EH (cell line): ENCODE measurements around the gene TMEM203.
"Not testable (repeated sequence)": the region's sequence is repeated elsewhere in the genome, so short reads cannot be mapped to it uniquely, and the experiment has no call there.

Experiments used
- DNase-seq: peaks from one replicate; pipeline ENCODE4 v3.0.0-alpha.2; 2015; ENCODE audit warnings: low read depth

The TMEM203 gene

GRCh38 chr9:137241490-137242268 is 36.2 kb upstream of the TMEM203 start:
- DNase-seq, result peak; percentile 66

- DNase-seq, result peak; percentile 100
These were observed 35.5 kb upstream of the TMEM203 start, which contains the start of gene TUBB4B for GRCh38 chr9:137240841-137241489. TUBB4B (plus strand) TSS chr9:137241287; CDS start chr9:137241361, 74 bp downstream.

DNA sequence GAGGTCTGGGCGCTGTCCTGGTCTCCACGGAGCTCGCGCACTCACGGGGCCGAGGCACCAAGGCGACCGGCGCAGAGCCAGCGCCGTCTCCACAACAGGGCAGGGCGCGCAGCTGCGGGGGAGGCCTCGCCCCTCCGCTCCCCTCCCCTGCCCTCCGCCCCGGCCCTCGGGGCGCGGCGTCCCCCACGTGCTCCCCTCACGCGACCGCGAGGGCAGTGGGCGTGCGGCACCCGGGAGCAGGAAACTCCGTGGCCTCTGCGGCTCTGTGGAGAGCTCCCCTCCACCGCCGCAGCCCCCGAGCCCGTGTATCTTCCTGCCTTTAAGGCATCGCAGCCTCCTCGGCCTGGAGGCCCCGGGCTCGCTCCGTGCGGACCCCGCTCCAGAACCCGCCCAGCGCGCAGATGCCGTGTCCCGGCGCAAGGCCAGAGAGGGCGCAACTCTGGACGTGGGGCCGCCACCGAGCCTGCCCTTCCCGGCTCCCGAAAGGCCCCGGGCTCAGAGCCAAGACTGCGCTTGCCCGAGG is 34.9 kb upstream of the TMEM203 start:
- DNase-seq, result peak; percentile 75

- not testable (repeated sequence) for DNase-seq
These were observed 34.2 kb upstream of the TMEM203 start for GRCh38 chr9:137239541-137240200.

DNA sequence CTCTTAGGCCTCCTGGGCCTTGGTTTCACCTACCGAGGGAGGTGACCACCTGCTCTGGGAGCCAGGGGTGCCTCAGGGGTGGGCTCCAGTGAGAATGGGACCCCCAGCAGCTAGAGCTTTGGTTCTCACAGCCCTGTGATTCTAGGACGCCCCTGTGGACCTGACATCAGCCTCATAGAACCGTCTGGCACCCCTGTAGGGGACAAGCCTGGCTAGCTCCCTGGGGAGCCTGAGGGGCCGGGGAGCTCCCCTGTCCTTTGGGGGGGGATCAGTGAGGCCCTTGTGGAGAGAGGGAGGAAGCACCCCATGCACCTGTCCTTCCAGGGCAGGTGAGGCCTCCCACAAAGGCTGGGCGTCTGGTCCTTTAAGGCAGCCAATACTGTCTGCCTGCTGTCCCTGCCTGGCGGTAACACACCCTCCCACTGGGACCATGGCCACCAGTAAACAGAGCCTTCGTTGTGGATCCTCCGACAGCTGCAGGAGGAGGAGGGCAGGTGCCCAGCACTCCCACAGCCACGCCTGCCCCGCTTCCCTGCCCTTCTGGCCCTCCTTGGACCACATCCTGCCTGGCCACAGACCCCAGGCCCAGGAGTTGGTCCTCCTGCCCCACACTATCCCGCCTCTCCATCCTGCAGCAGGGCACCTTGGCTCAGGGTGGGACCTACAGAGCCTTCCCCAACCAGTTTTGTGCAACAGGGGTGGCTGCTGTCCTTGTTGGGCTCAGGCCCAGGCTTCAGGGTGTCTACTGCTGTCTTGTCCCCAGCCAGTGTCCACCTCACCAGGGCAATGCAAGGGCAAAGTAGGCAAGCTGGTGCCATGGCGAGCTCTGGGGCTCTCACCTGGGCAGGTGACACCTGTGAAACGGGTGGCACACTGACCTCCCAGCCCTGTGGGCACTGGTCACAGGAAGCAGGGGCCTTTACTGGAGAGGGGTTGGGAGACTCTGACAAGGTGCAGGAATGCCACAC is 32.6 kb upstream of the TMEM203 start:
- DNase-seq, result no peak

- DNase-seq, result no peak
These were observed 31.5 kb upstream of the TMEM203 start for GRCh38 chr9:137236936-137237421.

DNA sequence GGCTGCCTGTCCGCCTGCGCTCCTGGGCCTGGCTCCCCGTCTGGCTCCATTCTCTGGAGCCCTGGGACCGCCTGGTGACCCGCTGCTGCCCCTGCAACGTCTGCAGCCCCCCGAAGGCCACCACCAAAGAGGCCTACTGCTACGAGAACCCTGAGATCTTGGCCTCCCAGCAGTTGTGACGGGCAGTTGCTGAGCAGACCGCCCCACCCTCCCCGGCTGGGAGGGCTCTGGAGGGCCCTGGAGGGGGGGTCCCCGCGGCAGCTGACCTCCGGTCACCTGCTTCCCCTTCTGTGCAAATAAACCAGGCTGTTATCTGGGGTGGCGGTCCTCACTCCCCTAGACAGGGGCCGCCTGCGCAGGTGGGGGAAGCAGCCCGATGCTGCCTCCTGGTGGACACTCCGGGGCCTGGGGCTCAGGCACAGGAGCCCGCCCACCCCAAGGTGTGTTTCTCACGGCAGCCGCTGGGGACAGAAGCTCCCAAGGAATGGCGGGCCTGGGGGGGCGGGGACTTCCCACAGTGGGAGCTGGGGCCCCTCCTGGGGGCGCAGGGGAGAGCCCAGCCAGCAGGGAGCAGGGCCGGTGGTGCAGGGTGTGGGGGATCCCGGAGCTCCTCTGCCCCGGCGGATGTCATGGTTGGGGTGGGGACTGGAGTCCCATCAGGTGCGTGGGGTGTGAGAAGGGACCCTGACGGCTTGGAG is 30.9 kb upstream of the TMEM203 start:
- DNase-seq, result peak; percentile 77

- DNase-seq, result no peak
These were observed 30.2 kb upstream of the TMEM203 start for GRCh38 chr9:137235424-137236237.

DNA sequence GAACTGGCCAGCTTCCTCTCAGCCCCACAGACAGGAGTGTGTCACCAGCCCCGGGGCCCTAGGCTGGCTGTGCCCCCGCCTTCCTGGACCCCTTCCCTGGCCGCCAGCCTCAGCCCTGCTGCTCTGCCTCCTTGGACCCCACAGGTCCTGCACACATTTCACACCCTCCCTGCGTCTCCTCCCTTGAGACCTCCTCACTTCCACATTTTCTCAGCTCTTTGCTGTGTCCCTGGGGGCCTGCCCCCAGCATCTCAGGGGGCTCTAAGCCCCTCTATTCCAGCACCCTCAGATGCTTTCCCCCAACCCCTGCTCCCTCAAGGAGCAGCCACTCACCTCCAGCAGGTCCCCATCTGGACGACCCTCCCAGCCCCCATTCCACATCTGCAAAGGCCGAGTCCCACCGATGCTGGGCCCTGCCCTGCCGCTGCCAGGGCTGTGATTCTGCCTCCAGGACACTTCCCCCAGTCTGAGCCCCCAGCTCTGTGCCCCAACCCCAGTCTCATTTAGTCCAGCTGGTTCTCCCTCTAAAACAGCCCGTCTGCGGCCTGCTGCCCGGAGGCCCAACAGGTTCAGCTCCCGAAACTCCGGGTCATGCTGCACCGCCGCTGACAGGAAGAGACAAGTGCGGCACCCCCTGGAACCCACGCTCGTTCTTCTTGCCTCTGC is 29.4 kb upstream of the TMEM203 start:
- DNase-seq, result no peak

DNA sequence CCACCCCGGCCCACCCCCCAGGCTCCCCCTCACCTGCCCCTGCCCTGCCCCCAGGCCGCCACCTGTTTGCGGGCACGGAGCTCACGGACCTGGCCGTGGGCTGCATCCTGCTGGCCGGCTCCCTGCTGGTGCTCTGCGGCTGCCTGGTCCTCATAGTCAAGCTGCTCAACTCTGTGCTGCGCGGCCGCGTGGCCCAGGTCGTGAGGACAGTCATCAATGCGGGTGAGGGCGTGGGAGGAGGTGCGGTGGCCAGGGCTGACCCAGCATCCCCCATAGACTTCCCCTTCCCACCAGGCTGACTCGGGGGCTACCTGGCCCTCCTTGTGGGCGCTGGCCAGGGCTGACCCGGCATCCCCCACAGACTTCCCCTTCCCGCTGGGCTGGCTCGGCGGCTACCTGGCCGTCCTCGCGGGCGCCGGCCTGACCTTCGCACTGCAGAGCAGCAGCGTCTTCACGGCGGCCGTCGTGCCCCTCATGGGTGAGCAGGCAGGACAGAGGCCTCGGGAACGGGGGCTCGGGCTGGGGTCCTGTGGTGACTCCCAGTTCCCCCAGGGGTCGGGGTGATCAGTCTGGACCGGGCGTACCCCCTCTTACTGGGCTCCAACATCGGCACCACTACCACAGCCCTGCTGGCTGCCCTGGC is 28.7 kb upstream of the TMEM203 start:
- no peak for DNase-seq

DNA sequence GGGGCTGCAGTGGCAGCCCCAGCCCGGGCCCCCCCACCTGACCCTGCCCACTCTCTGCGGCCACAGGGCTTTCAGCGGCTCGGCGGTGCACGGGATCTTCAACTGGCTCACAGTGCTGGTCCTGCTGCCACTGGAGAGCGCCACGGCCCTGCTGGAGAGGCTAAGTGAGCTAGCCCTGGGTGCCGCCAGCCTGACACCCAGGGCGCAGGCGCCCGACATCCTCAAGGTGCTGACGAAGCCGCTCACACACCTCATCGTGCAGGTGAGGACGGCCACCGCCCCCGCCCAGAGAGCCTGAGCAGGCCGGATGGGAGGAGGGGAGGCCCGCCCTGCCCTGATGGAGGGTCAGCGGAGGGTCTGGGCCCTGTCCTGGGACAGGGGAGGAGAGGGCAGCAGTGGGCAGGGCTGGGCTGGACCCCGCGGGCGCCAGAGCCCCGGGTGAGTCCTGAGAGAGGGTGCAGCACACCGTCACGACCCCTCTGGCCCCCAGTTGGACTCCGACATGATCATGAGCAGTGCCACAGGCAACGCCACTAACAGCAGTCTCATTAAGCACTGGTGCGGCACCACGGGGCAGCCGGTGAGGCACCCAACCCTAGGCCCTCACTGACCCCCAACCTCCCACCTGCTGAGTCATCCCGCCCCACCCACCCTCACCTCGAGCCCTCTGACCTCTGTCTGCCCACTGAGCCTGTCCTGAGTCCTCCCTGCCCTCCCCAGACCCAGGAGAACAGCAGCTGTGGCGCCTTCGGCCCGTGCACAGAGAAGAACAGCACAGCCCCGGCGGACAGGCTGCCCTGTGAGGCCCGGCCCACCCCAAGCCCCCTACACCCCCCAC is 27.9 kb upstream of the TMEM203 start:
- no peak for DNase-seq

- DNase-seq, result no peak
These were observed 27.1 kb upstream of the TMEM203 start for GRCh38 chr9:137232510-137232909.

DNA sequence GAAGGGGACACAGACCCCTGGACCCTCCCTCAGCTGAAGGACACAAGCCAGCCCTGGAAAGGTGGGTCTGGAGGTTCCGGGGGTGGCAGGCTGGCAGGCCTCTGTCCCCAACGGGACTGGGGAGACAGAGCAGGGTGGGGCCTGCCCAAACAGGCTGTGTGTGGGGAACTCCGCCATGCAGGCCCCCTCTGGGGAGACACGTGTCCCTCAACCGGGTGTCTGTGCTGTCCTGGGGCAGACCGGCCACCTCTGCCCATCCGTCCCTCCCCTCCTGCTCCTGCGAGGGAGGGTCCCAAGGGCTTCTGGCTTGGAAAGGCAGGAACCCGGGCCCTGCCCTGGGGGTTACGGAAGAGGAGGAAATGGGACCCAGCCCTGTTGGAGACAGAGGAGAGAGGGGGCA is 26.7 kb upstream of the TMEM203 start:
- DNase-seq, result no peak

DNA sequence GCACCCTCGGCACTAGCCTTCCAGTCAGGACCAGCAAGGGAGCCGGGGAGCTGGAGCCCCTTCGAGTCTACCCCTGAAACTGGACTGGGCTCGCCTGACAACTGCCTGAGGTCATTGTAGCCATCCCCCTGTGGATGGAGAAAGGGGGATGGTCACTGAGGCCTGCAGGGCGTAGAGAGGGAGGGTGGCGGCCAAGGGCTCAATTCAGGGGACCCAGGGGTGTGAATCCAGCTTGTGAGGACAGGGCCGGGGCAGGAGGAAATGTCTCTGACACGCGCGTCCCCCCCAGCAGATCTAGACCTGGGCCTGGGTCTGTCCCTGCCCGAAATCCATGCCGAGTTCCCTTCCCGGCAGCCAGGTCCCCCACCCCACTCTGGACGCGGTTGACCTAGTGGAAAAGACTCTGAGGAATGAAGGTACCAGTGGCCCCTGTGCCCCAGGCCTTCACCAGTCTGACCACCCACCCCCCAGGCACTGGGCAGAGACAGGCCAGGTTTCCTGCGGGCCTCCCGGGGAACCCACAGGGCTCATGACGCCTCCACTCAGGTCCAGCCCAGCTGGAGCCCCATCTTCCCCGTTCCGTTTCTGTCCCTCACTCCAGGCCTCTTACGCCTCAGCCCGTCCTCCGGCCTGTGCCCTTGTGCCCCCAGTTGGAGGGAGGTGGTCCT is 26.1 kb upstream of the TMEM203 start:
- no peak for DNase-seq

GRCh38 chr9:137230705-137231371 is 25.4 kb upstream of the TMEM203 start, which contains the start of gene SLC34A3:
SLC34A3 (plus strand) TSS chr9:137230901; CDS start chr9:137231703, 802 bp downstream.
- DNase-seq, result no peak

GRCh38 chr9:137229903-137230704 is 24.7 kb upstream of the TMEM203 start:
- DNase-seq, result no peak
